GM19397 (cell line): ENCODE results near the gene ZDHHC21.

ENCODE experiments used
- ATAC-seq: cut with Tn5 transposase; IDR thresholded peaks from one replicate; pipeline ENCODE4 v1.9.1; 2021; ENCODE audit warnings: mild to moderate bottlenecking, moderate library complexity; ENCODE audit not compliant: unreplicated experiment

Gene ZDHHC21

DNA sequence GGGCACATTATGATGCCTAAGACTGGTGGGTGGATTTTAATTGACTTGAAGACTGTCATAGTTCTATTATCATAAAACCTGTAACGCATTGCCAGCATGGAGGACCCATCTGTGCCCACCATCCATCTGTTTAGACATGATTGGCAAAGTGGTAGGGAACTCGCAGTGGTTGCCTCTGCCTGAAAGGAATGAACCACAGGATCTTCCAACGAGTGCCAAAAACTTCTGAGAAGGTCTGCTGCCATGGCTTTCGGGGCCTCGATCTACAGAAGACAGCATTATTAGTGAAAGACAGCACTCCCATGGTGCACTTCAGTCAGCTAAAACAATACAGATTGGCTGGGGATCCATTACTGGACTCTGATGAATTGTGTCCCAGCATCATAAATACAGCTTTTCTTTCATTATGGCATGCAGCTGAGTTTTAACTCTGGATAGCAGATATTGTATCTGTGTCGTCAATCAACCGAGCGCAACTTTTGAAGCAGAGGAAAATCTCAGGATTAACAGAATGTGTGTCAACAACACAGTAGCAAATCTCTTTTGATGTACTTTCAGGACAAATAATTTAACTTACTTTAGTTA lies 74.3 kb downstream of the ZDHHC21 start:
- ATAC-seq, result no peak

DNA sequence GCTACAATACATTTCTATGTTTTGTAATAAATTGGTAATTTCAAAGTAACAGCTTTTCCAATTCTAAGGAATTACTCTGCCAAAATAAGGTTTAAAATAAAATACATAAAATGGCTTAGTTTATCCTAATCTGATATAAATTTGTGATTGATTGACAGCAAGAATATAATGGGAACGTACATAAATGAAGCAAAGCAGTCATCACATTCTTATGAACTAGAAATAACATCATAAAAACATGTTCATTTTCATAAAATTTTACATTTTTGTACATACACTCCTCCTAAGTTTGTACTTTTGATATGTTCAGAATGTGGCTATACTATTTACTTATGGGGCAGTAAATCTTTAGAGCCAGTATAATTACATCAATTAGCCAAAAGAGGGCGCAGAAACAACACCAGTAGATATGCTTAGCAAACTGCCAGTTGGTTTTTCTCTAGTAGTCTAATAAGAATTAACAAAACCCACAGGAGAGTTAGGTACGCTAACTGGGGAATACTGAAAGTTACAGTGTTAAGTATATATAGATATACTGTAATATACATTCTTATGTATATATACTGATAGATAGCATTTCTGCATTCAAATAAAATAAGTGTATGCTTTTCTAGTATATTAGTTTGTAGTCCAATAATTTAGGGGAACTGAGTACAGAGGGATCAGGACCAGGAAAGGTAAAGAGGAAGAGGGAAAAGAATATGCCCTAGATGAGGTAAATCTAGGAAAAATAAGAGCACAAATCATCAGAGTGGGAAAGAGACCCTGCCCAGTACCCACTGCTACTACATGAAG lies 76.8 kb downstream of the ZDHHC21 start:
- peak; percentile 66 for ATAC-seq

- no peak for ATAC-seq
Observed at GRCh38 chr9:14608540-14608939, 84.7 kb downstream of the ZDHHC21 start.

DNA sequence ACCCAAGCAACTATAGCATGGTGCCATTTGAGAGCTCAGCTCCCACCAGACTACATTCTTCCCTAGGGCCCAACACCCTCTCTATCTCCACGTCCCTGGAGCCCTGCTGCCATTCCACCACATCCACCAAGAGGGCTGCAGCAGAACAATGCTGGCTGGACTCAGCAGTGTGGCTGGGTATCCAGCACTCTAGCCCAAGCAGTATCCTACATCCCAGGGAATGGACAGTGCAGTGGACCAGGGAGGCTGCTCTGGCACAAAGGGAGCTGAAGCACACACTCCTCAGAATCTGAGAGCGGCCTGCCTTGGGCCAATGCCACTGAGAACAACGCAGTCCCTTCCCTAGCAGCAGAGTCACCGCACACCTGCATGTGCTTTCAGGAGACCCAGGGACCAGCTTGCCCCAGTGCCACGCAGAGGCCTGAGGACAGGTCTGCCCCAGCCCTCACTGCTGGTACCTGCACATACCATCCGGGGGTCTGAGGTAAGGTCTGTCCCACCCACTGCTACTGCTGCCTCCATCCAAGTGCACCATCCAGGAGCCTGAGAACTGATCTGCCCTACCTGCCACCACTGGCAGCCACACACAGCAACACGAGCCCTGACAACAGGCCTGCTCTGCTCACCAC lies 95.9 kb downstream of the ZDHHC21 start:
- no peak for ATAC-seq

DNA sequence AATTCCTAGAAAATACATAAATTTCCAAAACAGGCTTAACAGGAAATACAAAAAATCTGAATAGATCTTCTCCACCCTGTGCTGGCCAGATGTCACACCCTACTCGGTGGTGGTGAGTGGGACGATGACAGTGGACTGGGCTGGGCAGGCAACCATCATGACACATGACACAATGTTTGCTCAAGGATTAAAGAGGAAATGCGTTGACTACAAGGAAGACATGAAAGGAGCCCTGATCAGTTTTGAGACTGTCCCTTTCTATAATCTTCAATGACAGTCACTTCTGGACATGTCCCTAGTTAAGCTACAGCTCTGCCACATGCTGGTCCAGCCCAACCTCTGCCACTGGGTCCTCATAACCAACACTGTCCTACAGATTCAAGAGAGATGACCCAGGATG lies 99.8 kb downstream of the ZDHHC21 start:
- ATAC-seq, result no peak

- no peak for ATAC-seq
Observed at GRCh38 chr9:14591411-14591810, 101.8 kb downstream of the ZDHHC21 start.

- peak; percentile 99 for ATAC-seq
Observed at GRCh38 chr9:14585730-14586473, 107.3 kb downstream of the ZDHHC21 start.

GRCh38 chr9:14584571-14584970 lies 108.7 kb downstream of the ZDHHC21 start:
- no peak for ATAC-seq

DNA sequence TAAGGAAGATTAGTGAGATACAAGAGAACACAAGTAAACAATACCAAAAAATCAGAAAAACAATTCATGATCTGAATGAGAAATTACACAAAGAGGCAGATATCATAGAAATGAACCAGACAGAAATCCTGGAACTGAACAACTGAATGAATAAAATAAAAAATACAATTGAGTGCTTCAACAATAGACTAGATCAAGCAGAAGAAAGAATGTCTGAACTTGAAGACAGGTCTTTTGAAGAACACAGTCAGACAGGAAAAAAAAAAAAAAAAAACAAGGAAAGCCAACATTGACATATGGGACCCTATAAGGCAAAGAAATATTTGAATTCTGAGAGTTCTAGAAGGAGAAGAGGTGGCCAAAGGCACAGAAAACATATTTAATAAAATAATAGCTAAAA lies 115.2 kb downstream of the ZDHHC21 start:
- no peak for ATAC-seq

DNA sequence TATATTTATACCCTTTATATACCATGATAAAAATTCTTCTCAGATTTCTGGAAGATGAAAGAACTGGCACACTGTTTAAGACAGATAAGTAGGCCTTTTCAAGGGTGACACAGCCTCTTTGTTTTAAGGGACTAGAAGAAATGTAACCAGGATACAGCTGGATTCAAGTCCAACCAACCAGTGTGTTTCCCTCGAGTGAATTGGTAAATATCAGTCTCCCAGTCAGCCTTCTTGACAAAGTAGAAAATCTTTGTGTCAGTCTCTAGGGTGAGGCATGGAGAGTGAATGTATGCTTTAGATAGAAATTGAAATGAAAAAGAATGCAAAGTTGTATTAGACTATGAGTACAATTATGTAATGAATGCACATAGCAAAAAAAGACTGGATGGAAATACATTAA lies 119.1 kb downstream of the ZDHHC21 start:
- ATAC-seq, result no peak

GRCh38 chr9:14573319-14573718 lies 119.9 kb downstream of the ZDHHC21 start:
- no peak for ATAC-seq

GRCh38 chr9:14565352-14566016 lies 127.7 kb downstream of the ZDHHC21 start:
- ATAC-seq, result no peak

DNA sequence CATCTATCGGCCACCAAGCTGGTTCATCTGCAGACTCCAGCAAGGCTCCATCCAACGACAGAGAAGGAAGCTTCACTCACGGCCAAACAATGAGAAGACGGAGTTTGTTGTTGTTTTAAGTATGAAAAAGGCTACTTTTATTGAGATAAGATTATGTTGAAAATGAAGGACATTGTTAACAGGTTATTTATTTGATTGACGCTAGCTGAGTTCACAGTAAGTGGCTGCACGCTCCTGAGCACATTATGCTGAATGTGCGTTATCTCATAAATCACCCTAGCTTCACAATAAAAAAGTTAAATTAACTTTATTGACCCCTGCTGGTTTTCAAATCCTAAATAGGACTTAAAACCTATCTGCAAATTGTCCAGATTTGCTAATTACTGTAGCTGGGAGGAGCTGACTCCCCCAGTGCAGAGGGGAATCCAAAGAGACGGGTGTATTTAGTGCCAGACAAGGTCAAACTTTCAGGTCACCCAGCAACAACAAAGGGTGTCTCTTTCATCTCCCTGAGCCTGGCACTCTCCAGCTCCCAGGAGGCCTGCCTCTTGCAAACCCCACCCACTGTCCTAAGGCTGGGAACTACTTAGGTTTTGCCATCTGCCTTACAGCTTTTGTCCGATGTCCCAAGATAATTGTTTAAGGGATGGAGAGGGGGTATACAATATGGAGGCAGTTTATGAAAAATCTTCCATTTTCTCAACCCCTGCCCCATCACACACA lies 129.2 kb downstream of the ZDHHC21 start:
- ATAC-seq, result no peak

GRCh38 chr9:14561929-14562405 lies 131.3 kb downstream of the ZDHHC21 start:
- ATAC-seq, result no peak
